A673 (cell line): ENCODE data around the gene S100A9. TPM values are rescaled to one million over a fixed set of nuclear protein-coding genes. Genes with fewer than 3 reads are reported as not detected.

ENCODE experiments used
- Bru-seq: library from RNA; stranded (reverse); fragments of 400-500 nt; gene quantifications from one replicate; lab custom pipeline; 2021; lab: Mats Ljungman, UMichigan
- BruChase-seq, 2 experiments: library from RNA; stranded (reverse); fragments of 400-500 nt; gene quantifications; one replicate each; lab custom pipeline; 2021; lab: Mats Ljungman, UMichigan
- BruUV-seq: library from RNA; stranded (reverse); fragments of 400-500 nt; replicated peaks from 2 replicates; lab custom pipeline; 2021; lab: Mats Ljungman, UMichigan
- CTCF ChIA-PET: fragments of 300-600 bp; sonication (Branson Sonifier 250); formaldehyde crosslinking; loops from one replicate; lab custom pipeline; 2022; ENCODE audit warnings: antibody characterized with exemption; lab: Charles Lee
- POLR2A ChIA-PET: fragments of 300-600 bp; sonication (Branson Sonifier 250); formaldehyde crosslinking; loops from one replicate; lab custom pipeline; 2022; ENCODE audit warnings: antibody characterized with exemption; ENCODE audit not compliant: low non-redundant PET; lab: Charles Lee
- DNase-seq: peaks from one replicate; pipeline ENCODE4 v3.0.0-alpha.2; 2015; ENCODE audit warnings: low spot score
- H3K27ac ChIP-seq: fragments of 200-600 bp; sonication (generic); 2 replicates; pipeline ENCODE4 v1.5.1; 2016; ENCODE audit warnings: mixed run types, low read depth, mild to moderate bottlenecking, mixed read lengths, antibody characterized with exemption, low read length; ENCODE audit not compliant: poor library complexity, severe bottlenecking
- H3K27me3 ChIP-seq: fragments of 200-600 bp; sonication (generic); replicated peaks from 2 replicates; pipeline ENCODE4 v1.6.1; 2017; ENCODE audit warnings: mixed run types, low read depth, mild to moderate bottlenecking, mixed read lengths, antibody characterized with exemption, low read length; ENCODE audit not compliant: insufficient read depth, poor library complexity
- H3K36me3 ChIP-seq: fragments of 200-600 bp; sonication (generic); 2 replicates; pipeline ENCODE4 v1.6.1; 2016; ENCODE audit warnings: mixed run types, mild to moderate bottlenecking, mixed read lengths, antibody characterized with exemption, low read length; ENCODE audit not compliant: insufficient read depth, poor library complexity, severe bottlenecking
- H3K4me1 ChIP-seq: fragments of 200-600 bp; sonication (generic); 2 replicates; pipeline ENCODE4 v1.6.1; 2017; ENCODE audit warnings: mixed run types, mild to moderate bottlenecking, mixed read lengths, antibody characterized with exemption, low read length; ENCODE audit not compliant: insufficient read depth, poor library complexity, severe bottlenecking
- H3K4me3 ChIP-seq: fragments of 200-600 bp; sonication (generic); 2 replicates; pipeline ENCODE4 v1.5.1; 2016; ENCODE audit warnings: low read depth, mixed run types, mild to moderate bottlenecking, mixed read lengths, low read length; ENCODE audit not compliant: poor library complexity, severe bottlenecking
- H3K9me3 ChIP-seq: fragments of 200-600 bp; sonication (generic); 2 replicates; pipeline ENCODE4 v1.6.1; 2016; ENCODE audit warnings: mixed run types, low read depth, mild to moderate bottlenecking, mixed read lengths, antibody characterized with exemption, low read length; ENCODE audit not compliant: poor library complexity, severe bottlenecking
- CTCF ChIP-seq: fragments of 300-800, 200-600 bp; sonication (generic); conservative IDR thresholded peaks from 2 replicates; pipeline ENCODE4 v1.5.1; 2017; ENCODE audit warnings: low read depth, mild to moderate bottlenecking, antibody characterized with exemption, low read length, moderate library complexity, mixed read lengths
- EZH2 ChIP-seq: fragments of 200-600 bp; sonication (generic); IDR thresholded peaks from 2 replicates; pipeline ENCODE4 v1.6.1; 2017; ENCODE audit warnings: borderline replicate concordance, low read depth, mild to moderate bottlenecking, mixed read lengths, antibody characterized with exemption, low read length; ENCODE audit not compliant: poor library complexity, severe bottlenecking
- intact Hi-C: fragments of 100-400 bp; cut with micrococcal nuclease; formaldehyde crosslinking; loops from one replicate; pipeline ENCODE4 v1.10.0; 2022; ENCODE audit not compliant: unreplicated experiment
- long read RNA-seq: library from polyadenylated mRNA; stranded (forward); transcript quantifications from one replicate; pipeline ENCODE4 v2.0.0, GENCODE V29; 2022
- total RNA-seq: library from RNA; stranded (reverse); gene quantifications from 2 replicates; pipeline ENCODE4 v1.2.3, GENCODE V29; 2021

Gene S100A9
- total RNA-seq (not detected in 2 replicates), Bru-seq, nascent RNA (not detected), BruChase-seq, experiment 1, labeled RNA remaining after a 2-hour chase (not detected), BruChase-seq, experiment 2, labeled RNA remaining after a 6-hour chase (not detected)
- long read RNA-seq, result 0 reads

- TF ChIP-seq CTCF (no peak), EZH2 (no peak)
- no peaks in the 10 kb centered on the region for H3K9me3 ChIP-seq
- peaks cover 13% of the 10 kb centered on the region for H3K27me3 ChIP-seq
- ChIA-PET POLR2A (interaction anchor here (0.5 kb wide), 1 partner anchor 876 kb away, joined by 3 read pairs; no protein-coding TSS in a partner anchor), CTCF (no interaction called here)
- H3K27ac ChIP-seq, result no peak within 1 kb of the TSS
- DNase-seq, result no peak
- BruUV-seq, result no TSS peak
- no peak within 1 kb of the TSS for H3K4me3 ChIP-seq
- intact Hi-C loops, result no loop called here
- H3K4me1 ChIP-seq, result no peaks in the 10 kb centered on the region
- H3K36me3 ChIP-seq, result no peaks in the 10 kb centered on the region
Observed at GRCh38 chr1:153357853-153358690, at the start of gene S100A9. TSS of gene S100A9 (plus strand) at chr1:153357854. CDS start at chr1:153358284, 430 bp downstream.

- CTCF ChIA-PET, result no interaction called here
- Histone ChIP-seq H3K4me3 (no peak overlapping the region), H3K4me1 (no peaks in the 10 kb centered on the region), H3K27ac (no peak overlapping the region), H3K36me3 (no peaks in the 10 kb centered on the region), H3K9me3 (no peaks in the 10 kb centered on the region), H3K27me3 (peaks cover 24% of the 10 kb centered on the region)
- intact Hi-C loops, result no loop called here
- BruUV-seq, result no TSS peak
- POLR2A ChIA-PET, result no interaction called here
- TF ChIP-seq EZH2 (no peak), CTCF (no peak)
- DNase-seq, result no peak
Observed at GRCh38 chr1:153308540-153308939, 49.1 kb upstream of the S100A9 start.

- H3K9me3 ChIP-seq, result no peaks in the 10 kb centered on the region
- intact Hi-C loops, result no loop called here
- no peak for TF ChIP-seq CTCF
- TF ChIP-seq EZH2, result no peak
- no peak for DNase-seq
- no peaks in the 10 kb centered on the region for H3K4me1 ChIP-seq
- peaks cover 21% of the 10 kb centered on the region for H3K27me3 ChIP-seq
- ChIA-PET CTCF (no interaction called here), POLR2A (no interaction called here)
- BruUV-seq, result no TSS peak
- no peak overlapping the region for H3K27ac ChIP-seq
- no peak overlapping the region for H3K4me3 ChIP-seq
- no peaks in the 10 kb centered on the region for H3K36me3 ChIP-seq
Observed at GRCh38 chr1:153309441-153309840, 48.2 kb upstream of the S100A9 start.
